GM18951 (cell line): ENCODE measurements around the gene CRCP.
"Not testable (repeated sequence)": the region's sequence is repeated elsewhere in the genome, so short reads cannot be mapped to it uniquely, and the experiment has no call there.

Source experiments
- POLR2A ChIP-seq: IDR thresholded peaks from 4 replicates; pipeline ENCODE4 v1.6.1; 2011; ENCODE audit warnings: mild to moderate bottlenecking; ENCODE audit not compliant: insufficient read length, insufficient read depth; ENCODE audit errors: extremely low read depth
- in situ Hi-C: fragments of 300-500 bp; cut with MboI; formaldehyde crosslinking; loops from one replicate; pipeline ENCODE4 v1.12.0; 2022; ENCODE audit warnings: low sequenced_read_pairs, mixed read lengths, inconsistent platforms; ENCODE audit not compliant: unreplicated experiment

Gene CRCP

DNA sequence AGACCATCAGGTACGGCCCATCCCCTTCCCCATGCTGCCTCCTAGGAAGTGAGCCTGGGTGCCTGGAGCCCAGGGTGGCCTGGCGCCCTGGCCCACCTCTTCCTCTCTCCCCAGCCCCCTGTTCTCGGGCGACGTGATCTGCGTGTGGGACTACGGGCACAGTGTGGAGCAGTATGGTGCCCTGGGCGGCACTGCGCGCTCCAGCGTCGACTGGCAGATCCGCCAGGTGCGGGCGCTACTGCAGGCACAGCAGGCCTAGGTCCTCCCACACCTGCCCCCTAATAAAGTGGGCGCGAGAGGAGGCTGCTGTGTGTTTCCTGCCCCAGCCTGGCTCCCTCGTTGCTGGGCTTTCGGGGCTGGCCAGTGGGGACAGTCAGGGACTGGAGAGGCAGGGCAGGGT, 22.0 kb upstream of the CRCP start:
- TF ChIP-seq POLR2A = no peak
- in situ Hi-C loops = no loop called here

DNA sequence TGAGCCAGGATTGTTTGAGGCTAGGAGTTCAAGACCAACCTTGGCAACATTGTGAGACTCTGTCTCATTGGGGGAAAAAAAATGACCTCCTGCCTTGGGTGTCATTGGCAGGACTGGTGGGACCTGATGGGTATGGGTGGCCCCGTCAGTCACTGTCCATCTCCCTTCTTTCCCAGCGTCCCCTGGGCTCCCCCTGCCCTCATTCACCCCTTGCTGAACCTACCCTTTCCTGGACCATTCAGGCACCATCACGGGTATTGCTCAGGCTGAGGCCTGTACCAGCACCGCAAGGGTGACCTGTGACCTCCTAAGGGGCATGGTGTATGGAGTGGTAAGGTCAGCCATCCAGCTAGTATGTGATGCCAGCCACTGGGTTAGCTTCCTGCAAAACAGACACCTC, 19.6 kb upstream of the CRCP start:
- in situ Hi-C loops = no loop called here
- no peak for TF ChIP-seq POLR2A

DNA sequence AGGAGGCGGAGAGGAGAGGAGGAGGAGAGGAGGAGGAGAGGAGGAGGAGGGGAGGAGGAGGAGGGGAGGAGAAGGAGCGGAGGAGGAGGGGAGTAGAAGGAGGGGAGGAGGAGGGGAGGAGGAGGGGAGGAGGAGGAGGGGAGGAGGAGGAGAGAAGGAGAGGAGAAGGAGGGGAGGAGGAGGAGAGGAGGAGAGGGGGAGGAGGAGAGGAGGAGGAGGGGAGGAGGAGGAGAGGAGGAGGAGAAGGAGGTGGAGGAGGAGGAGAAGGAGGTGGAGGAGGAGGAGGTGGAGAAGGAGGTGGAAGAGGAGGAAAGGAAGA, 15.5 kb upstream of the CRCP start:
- no peak for TF ChIP-seq POLR2A
- in situ Hi-C loops = no loop called here

DNA sequence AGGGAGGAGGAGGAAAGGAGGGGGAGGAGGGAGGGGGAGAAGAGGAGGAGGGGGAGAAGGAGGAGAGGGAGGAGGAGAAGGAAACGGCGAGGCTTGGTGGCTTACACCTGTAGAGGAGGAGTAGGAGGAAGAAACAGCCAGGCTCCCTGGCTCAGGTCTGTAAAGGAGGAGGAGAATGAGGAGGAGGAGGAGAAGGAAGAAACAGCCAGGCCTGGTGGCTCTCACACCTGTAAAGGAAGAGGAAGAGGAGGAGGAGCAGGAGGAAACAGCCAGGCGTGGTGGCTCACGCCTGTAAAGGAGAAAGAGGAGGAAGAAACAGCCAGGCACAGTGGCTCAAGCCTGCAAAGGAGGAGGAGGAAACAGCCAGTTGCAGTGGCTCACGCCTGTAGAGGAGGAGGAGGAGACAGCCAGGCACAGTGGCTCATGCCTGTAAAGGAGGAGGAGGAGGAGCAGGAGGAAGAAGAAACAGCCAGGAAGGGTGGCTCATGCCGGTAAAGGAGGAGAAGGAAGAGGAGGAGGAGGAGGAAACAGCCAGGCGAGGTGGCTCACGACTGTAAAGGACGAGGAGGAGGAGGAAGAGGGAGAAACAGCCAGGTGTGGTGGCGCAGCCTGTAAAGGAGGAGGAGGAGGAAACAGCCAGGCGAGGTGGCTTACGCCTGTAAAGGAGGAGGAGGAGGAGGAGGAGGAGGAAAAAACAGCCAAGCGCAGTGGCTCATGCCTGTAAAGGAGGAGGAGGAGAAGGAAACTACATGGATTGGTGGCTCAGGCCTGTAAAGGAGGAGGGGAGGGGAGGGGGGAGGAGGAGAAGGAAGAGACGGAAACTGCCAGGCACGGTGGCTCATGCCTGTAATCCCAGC, 14.9 kb upstream of the CRCP start:
- in situ Hi-C loops = no loop called here
- TF ChIP-seq POLR2A = peak; percentile 36

DNA sequence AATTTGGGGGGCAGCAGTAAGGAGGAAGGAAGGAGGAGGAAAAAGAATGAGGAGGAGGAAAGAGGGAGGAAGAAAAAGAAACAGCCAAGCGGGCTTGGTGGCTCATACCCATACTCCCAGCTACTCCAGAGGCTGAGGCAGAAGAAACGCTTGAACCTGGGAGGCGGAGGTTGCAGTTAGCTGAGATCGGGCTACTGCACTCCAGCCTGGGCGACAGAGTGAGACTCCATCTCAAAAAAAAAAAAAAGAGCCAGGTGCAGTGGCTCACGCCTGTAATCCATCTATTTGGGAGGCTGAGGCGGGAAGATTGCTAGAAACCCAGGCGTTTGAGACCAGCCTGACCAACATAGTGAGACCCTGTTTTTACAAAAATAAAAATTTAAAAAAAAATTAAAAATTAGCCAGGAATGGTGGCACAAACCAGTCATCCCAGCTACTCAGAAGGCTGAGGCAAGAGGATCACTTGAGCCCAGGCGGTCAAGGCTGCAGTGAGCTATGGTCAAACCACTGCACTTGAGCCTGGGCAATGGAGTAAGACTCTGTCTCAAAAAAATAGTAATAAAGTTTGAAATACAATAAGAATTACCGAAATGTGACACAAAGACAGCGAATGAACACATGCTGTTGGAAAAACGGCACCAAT, 14.1 kb upstream of the CRCP start:
- in situ Hi-C loops = no loop called here
- TF ChIP-seq POLR2A = no peak

DNA sequence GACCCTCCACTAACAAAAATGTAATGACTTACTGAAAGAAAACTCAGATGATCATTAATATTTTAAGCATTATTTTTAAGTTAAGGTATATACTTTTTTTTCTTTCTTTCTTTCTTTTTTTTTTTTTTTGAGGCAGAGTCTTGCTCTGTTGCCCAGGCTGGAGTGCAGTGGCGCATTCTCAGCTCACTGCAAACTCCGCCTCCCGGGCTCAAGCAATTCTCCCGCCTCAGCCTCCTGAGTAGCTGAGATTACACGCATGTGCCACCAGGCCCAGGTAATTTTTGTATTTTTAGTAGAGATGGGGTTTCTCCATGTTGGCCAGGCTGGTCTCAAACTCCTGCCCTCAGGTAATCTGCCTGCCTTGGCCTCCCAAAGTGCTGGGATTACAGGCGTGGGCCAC, 12.5 kb upstream of the CRCP start:
- in situ Hi-C loops = not testable (repeated sequence)

DNA sequence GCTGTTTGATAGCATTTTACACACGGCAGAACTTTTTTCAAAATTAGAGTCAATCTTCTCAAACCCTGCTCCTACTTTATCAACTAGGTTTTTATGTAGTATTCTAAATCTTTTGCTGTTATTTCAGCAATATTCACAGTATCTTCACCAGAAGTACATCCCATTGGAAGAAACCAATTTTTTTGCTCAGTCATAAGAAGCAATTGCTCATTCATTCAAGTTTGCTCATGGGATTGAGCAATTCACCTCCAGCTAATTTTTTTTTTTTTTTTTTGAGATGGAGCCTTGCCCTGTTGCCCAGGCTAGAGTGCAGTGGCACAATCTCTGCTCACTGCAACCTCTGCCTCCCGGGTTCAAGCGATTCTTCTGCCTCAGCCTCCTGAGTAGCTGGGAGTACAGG, 10.7 kb upstream of the CRCP start:
- in situ Hi-C loops = not testable (repeated sequence)

DNA sequence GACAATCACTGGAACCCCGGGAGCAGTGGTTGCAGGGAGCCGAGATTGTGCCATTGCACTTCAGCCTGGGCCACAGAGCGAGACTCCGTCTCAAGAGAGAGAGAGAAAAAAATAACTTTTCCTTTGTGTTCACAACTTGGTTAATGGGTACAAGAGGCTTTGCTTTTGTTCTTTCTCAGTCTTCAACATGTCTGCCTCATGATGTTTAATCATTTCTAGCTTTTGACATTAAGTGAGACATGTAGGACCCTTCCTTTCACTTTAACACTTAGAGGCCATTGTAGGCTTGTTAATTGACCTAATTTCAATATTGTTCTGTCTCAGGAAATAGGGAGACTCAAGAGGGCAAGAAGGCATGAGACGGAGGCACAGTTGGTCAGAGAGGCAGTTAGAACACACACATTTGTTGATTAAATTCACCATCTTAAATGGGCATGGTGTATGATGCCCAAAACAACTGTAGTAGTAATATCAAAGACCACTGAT, 9.3 kb upstream of the CRCP start:
- TF ChIP-seq POLR2A = no peak
- in situ Hi-C loops = no loop called here

DNA sequence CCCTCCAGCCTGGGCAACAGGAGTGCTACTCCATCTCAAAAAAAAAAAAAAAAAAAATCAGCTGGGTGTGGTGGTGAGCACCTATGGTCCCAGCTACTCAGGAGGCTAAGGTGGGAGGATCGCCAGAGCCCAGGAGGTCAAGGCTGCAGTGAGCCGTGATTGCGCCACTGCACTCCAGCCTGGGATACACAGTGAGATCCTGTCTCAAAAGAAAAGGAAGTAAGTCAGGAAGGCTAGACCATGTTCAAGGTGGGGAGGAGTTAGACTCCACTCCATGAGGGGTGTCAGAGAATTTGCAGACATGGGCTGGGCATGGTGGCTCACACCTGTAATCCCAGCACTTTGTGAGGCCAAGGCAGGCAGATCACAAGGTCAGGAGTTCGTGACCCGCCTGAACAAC, 6.2 kb upstream of the CRCP start:
- in situ Hi-C loops = not testable (repeated sequence)

DNA sequence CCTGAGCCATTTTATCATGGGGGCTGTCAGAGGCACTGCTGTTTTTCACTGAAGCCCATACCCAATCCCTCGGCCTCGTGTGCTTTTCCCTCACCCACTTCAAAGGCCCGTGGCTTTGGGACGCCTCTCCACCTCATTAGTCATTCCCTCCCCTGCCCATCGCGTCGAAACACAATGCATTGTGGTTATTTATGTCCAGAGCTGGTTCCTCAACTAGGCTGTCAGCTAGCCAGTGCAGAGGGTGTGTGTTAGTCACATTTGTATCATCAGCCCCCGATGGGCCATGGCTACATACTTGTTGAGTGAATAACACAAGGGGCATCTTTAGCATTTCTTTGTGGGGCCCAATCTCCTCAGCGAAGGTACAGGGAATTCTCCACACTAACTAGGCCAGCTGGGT, 3.8 kb upstream of the CRCP start:
- in situ Hi-C loops = no loop called here

DNA sequence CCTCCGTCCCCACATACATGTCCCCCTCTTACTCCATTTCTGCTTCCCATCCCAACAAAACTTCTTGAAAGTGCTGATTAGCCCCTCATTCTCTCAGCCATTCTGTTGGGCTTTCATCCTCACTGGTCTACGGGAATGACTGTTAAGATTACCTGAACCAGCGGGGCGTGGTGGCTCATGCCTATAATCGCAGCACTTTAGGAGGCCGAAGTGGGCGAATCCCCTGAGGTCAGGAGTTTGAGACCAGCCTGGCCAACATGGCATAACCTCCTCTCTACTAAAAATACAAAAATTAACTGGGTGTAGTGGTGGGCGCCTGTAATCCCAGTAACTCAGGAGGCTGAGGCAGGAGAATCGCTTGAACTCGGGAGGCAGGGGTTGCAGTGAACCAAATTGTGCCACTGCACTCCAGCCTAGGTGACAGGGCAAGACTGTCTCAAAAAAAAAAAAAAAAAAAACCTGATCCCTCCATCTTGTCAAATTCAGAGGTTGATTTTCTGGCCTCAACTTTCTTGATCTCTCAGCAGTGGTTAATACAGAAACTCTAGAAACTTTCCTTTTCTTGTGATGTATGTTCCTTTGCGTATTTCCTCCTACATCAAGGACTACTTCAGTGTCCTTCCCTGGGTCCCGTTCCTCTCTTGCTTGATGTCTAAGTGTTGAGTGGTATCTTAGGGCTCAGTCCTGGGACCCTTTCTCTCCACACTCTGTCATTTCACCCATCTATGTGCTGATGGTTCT, 2.2 kb downstream of the CRCP start:
- in situ Hi-C loops = not testable (repeated sequence)

More for the DNA sequence above, 3.8 kb upstream of the CRCP start:
- TF ChIP-seq POLR2A = no peak

DNA sequence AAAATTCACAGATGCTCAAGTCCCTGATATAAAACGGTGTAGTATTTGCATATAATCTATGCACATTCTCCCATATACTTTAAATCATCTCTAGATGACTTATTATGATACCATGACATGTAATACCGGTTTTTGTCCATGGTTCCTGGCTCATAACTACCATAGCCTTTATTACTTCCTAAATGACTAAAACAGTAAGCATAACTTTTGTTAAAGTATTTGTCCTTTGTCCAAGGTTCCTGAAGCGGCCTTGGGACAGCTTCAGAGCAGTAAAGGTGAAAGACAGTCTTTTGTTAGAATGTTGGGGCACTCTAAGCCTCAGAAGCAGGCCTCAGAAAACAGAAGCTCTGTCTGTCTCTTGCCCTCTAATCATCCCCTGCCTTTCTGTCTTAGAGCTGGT, 4.0 kb downstream of the CRCP start:
- no peak for TF ChIP-seq POLR2A
- in situ Hi-C loops = no loop called here

DNA sequence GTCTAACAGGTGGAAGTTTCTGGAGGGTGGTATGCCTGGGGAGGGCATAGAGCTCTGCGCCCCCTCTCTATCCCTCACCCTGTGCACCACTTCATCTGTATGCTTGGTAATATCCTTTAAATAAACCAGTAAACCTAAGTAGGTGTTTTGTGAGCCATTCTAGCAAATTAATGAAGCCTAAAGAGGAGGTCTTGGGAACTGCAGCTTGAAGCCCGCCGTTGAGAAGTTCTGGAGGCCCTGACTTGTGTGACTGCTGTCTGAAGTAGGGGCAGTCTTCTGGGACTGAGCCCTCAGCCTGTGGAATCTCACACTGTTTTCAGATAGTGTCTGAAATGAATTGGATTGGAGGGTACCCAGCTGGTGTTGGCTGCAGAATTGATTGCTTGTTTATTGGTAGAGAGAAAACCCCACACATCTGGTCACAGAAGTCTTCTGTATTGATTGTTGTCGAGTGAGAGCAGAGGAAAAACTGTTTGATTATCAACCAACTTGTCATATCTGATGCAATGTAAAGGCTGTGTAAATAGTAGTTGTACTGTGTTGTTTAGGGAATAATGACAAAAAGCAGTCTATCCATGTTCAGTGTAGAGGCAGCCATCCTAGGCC, 4.7 kb downstream of the CRCP start:
- no peak for TF ChIP-seq POLR2A
- in situ Hi-C loops = no loop called here

DNA sequence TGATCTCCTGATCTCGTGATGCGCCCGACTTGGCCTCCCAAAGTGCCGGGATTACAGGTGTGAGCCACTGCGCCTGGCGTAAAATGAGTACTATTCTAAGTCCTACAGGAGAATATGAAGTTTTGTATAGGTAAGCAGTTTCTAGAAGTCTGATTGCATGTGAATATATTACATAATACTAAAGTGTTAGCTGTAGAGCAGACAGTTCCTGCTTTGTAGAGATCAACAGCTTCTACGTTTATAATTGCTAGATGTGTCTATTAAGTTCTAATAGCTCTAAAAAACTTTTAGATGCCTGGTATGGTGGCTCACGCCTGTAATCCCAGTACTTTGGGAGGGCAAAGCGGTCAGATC, 8.5 kb downstream of the CRCP start:
- in situ Hi-C loops = no loop called here
- TF ChIP-seq POLR2A = no peak

DNA sequence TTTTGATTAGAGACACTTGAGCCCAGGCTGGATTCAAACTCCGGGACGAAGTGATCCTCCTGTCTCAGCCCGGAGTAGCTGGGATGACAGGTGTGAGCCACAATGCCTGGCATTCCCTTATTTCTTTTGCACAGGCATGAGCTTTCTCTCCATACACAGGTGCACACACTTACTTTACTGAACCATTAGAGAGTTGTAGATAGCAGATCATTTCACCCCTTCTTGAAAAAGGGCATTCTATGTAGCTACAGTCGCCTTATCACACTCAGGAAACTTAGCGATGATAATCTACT, 9.9 kb downstream of the CRCP start:
- in situ Hi-C loops = not testable (repeated sequence)
